B cell (primary cell): ENCODE data around the gene RAB12. TPM values are rescaled to one million over a fixed set of nuclear protein-coding genes. Genes with fewer than 3 reads are reported as not detected.

ENCODE experiments used
- ATAC-seq: fragments of 200-7000 bp; cut with Tn5 transposase; one replicate; pipeline ENCODE4 v1.10.0; 2021; ENCODE audit warnings: low read depth, mild to moderate bottlenecking, moderate number of reproducible peaks, moderate library complexity
- CTCF ChIA-PET: fragments of 350-600 bp; sonication (Branson Sonifier 250); formaldehyde crosslinking; loops from one replicate; lab custom pipeline; 2021; ENCODE audit warnings: antibody characterized with exemption, inconsistent platforms; lab: Charles Lee
- POLR2A ChIA-PET: fragments of 350-600 bp; sonication (Branson Sonifier 250); formaldehyde crosslinking; loops from one replicate; lab custom pipeline; 2021; ENCODE audit warnings: antibody characterized with exemption; lab: Charles Lee
- DNase-seq: peaks from one replicate; pipeline ENCODE4 v3.0.0; 2013
- H2AFZ ChIP-seq: 2 replicates; pipeline ENCODE4 v1.6.1; 2012; ENCODE audit warnings: mild to moderate bottlenecking, low read depth, low read length; ENCODE audit not compliant: insufficient read depth, poor library complexity, severe bottlenecking
- H3K27ac ChIP-seq, 2 donors: 1 replicate in 1 of 2; 2 replicates in 1 of 2; pipeline ENCODE4 v1.5.1; 2012 to 2013; ENCODE audit warnings: low read length in 2 of 2, mild to moderate bottlenecking in 2 of 2, moderate library complexity in 1 of 2
- H3K27me3 ChIP-seq, 4 experiments: fragments of 200-600 bp in 1 of 4; sonication (generic) in 1 of 4; replicated peaks in 1 of 4; 1 replicate in 2 of 4; 2 replicates in 2 of 4; pipeline versions ENCODE4 v1.6.1 to v1.7.0; 2013 to 2016; ENCODE audit warnings: low read length in 3 of 4, mild to moderate bottlenecking in 2 of 4, mixed read lengths in 1 of 4, moderate library complexity in 1 of 4; ENCODE audit not compliant: insufficient read depth in 4 of 4, control insufficient read depth in 3 of 4; ENCODE audit errors: control extremely low read depth in 1 of 4
- H3K36me3 ChIP-seq, 2 experiments: replicated peaks in 1 of 2; 1 replicate in 1 of 2; 2 replicates in 1 of 2; pipeline versions ENCODE4 v1.6.1 to v1.7.1; 2013; ENCODE audit warnings: low read length in 1 of 2; ENCODE audit not compliant: insufficient read depth in 2 of 2, control insufficient read depth in 1 of 2; ENCODE audit errors: control extremely low read depth in 1 of 2, extremely low read depth in 1 of 2
- H3K4me1 ChIP-seq, 2 donors: fragments of 200-600 bp in 1 of 2; sonication (generic) in 1 of 2; 1 replicate in 1 of 2; 2 replicates in 1 of 2; pipeline versions ENCODE4 v1.5.1 to v1.6.1; 2013 to 2017; ENCODE audit warnings: low read length in 2 of 2; ENCODE audit not compliant: control insufficient read depth in 2 of 2, insufficient read depth in 2 of 2
- H3K4me2 ChIP-seq: replicated peaks from 2 replicates; pipeline ENCODE3; 2012; ENCODE audit warnings: mild to moderate bottlenecking, low read depth, low read length; ENCODE audit not compliant: poor library complexity, severe bottlenecking
- H3K4me3 ChIP-seq, 5 experiments: fragments of 200-600 bp in 1 of 5; sonication (generic) in 1 of 5; 1 replicate in 3 of 5; 2 replicates in 2 of 5; pipeline versions ENCODE4 v1.5.1 to v1.7.0; 2011 to 2016; ENCODE audit warnings: low read length in 4 of 5, mild to moderate bottlenecking in 4 of 5, low read depth in 2 of 5, control low read depth in 1 of 5, moderate library complexity in 1 of 5; ENCODE audit not compliant: insufficient read depth in 1 of 5; ENCODE audit errors: control extremely low read depth in 1 of 5, extremely low read depth in 1 of 5
- H3K79me2 ChIP-seq: fragments of 200-600 bp; sonication (generic); one replicate; pipeline ENCODE4 v1.6.0; 2016; ENCODE audit warnings: low read length; ENCODE audit not compliant: control insufficient read depth, insufficient read depth
- H3K9ac ChIP-seq: fragments of 200-600 bp; sonication (generic); 2 replicates; pipeline ENCODE4 v1.6.1; 2017; ENCODE audit warnings: mild to moderate bottlenecking, low read length, moderate library complexity
- H3K9me3 ChIP-seq, 3 donors: one replicate each; pipeline versions ENCODE4 v1.6.1 to v1.7.1; 2013; ENCODE audit warnings: low read length in 2 of 3; ENCODE audit not compliant: control insufficient read depth in 2 of 3, insufficient read depth in 1 of 3; ENCODE audit errors: control extremely low read depth in 1 of 3
- H4K20me1 ChIP-seq: 2 replicates; pipeline ENCODE4 v1.6.0; 2012; ENCODE audit warnings: mild to moderate bottlenecking, low read length; ENCODE audit not compliant: insufficient read depth, control insufficient read depth, poor library complexity, severe bottlenecking
- H3K27ac Mint-ChIP-seq: one replicate; pipeline ENCODE4 v1.8.0; 2021; ENCODE audit warnings: mixed read lengths
- H3K27me3 Mint-ChIP-seq: one replicate; pipeline ENCODE4 v1.8.0; 2021; ENCODE audit warnings: mixed read lengths
- H3K4me1 Mint-ChIP-seq: one replicate; pipeline ENCODE4 v1.8.0; 2021; ENCODE audit warnings: mixed read lengths
- H3K4me3 Mint-ChIP-seq: one replicate; pipeline ENCODE4 v1.8.0; 2021; ENCODE audit warnings: mixed read lengths
- H3K9me3 Mint-ChIP-seq: one replicate; pipeline ENCODE4 v1.8.0; 2022; ENCODE audit warnings: mixed read lengths; ENCODE audit not compliant: insufficient read depth
- CTCF ChIP-seq: fragments of 200-600 bp; IDR thresholded peaks from one replicate; pipeline ENCODE4 v1.8.0; 2022; ENCODE audit warnings: antibody characterized with exemption, mild to moderate bottlenecking
- EZH2 ChIP-seq: IDR thresholded peaks from 2 replicates; pipeline ENCODE4 v1.6.1; 2012; ENCODE audit warnings: borderline replicate concordance, low read depth, mild to moderate bottlenecking, moderate library complexity, low read length; ENCODE audit not compliant: insufficient read depth, poor library complexity, severe bottlenecking
- WGBS: methylation state at CpG from one replicate; pipeline ENCODE4 v1.1.5; 2013; ENCODE audit warnings: missing lambda C conversion rate; ENCODE audit not compliant: insufficient coverage; 5-methylcytosine and 5-hydroxymethylcytosine counted together
- intact Hi-C: fragments of 100-400 bp; cut with micrococcal nuclease; formaldehyde crosslinking; loops from one replicate; pipeline ENCODE4 v1.10.0; 2022
- polyA plus RNA-seq: library from polyadenylated mRNA; depleted of rRNA; stranded (reverse); fragments of >200 nt; gene quantifications from 2 replicates; pipeline ENCODE4 v1.2.3, GENCODE V29; 2012
- total RNA-seq, 2 donors: library from RNA; stranded (reverse); fragments of 120-200 nt in 1 of 2; gene quantifications; 1 replicate in 1 of 2; 2 replicates in 1 of 2; pipeline versions ENCODE4 v1.2.3 to v1.2.4, GENCODE V29; 2013 to 2022

The RAB12 gene
- total and polyA plus RNA-seq, 2 donors (not counting 1 experiment from before 2014, with no cell fraction given) = 12.8 to 38.7 TPM

- Mint-ChIP-seq H3K9me3 (no peaks in the 10 kb centered on the region), H3K4me3 (no peak overlapping the region), H3K27me3 (no peaks in the 10 kb centered on the region), H3K4me1 (peaks cover 6% of the 10 kb centered on the region), H3K27ac (no peak overlapping the region)
- ATAC-seq = peak; percentile 49
- TF ChIP-seq CTCF (peak; percentile 96), EZH2 (no peak)
- WGBS = 72% methylated on average over 4 of the region's 7 CpGs
- H4K20me1 ChIP-seq = no peaks in the 10 kb centered on the region
- no peak overlapping the region for H2AFZ ChIP-seq
- DNase-seq = peak; percentile 52
- intact Hi-C loops = loop anchor here (1.0 to 10.0 kb wide), 5 partner anchors 42 to 860 kb away; no protein-coding TSS in a partner anchor
- H3K79me2 ChIP-seq = no peaks in the 10 kb centered on the region
- no peak overlapping the region for H3K27ac ChIP-seq
- CTCF ChIA-PET = interaction anchor here (0.6 to 15.3 kb wide), 22 partner anchors 13 to 866 kb away, joined by 3 to 283 read pairs (median 4); no protein-coding TSS in a partner anchor
- no peaks in the 10 kb centered on the region for H3K27me3 ChIP-seq
- no peak overlapping the region for H3K4me3 ChIP-seq
- H3K36me3 ChIP-seq = no peaks in the 10 kb centered on the region
- POLR2A ChIA-PET = no interaction called here
- H3K9me3 ChIP-seq = no peaks in the 10 kb centered on the region
- H3K4me2 ChIP-seq = no peak overlapping the region
- H3K9ac ChIP-seq = no peak overlapping the region
- H3K4me1 ChIP-seq = no peaks in the 10 kb centered on the region
Observed at GRCh38 chr18:8654503-8655451, 45.5 kb downstream of the RAB12 start.

- Histone ChIP-seq H3K27ac (no peak overlapping the region), H3K9me3 (no peaks in the 10 kb centered on the region), H2AFZ (no peak overlapping the region), H3K79me2 (no peaks in the 10 kb centered on the region), H3K27me3 (no peaks in the 10 kb centered on the region), H4K20me1 (no peaks in the 10 kb centered on the region), H3K9ac (no peak overlapping the region), H3K4me2 (no peak overlapping the region), H3K36me3 (no peaks in the 10 kb centered on the region), H3K4me1 (no peaks in the 10 kb centered on the region), H3K4me3 (no peak overlapping the region)
- ChIA-PET CTCF (interaction anchor here (1.2 to 15.3 kb wide), 4 partner anchors 14 to 337 kb away, joined by 3 to 283 read pairs (median 14); no protein-coding TSS in a partner anchor), POLR2A (interaction anchor here (0.7 kb wide), 1 partner anchor 160 kb away, joined by 5 read pairs; no protein-coding TSS in a partner anchor)
- no peak for ATAC-seq
- H3K4me3 Mint-ChIP-seq = no peak overlapping the region
- no peak for DNase-seq
- 93% methylated on average over 6 of the region's 6 CpGs for WGBS
- H3K27me3 Mint-ChIP-seq = no peaks in the 10 kb centered on the region
- H3K9me3 Mint-ChIP-seq = no peaks in the 10 kb centered on the region
- no peak overlapping the region for H3K27ac Mint-ChIP-seq
- no peaks in the 10 kb centered on the region for H3K4me1 Mint-ChIP-seq
- TF ChIP-seq EZH2 (no peak), CTCF (no peak)
- intact Hi-C loops = loop anchor here (10.0 kb wide), 1 partner anchor 859 kb away; no protein-coding TSS in a partner anchor
Observed at GRCh38 chr18:8656232-8656631, 47.0 kb downstream of the RAB12 start.
